A549 (cell line): ENCODE data around the gene SLC35E4. TPM values are rescaled to one million over a fixed set of nuclear protein-coding genes. Genes with fewer than 3 reads are reported as not detected.

Source experiments
- ATAC-seq, 2 experiments: fragments of 200-7000 bp in 1 of 2; fragments of >200 bp in 1 of 2; cut with Nextera tagmentation in 1 of 2; cut with Tn5 transposase in 1 of 2; 3 replicates each; pipeline versions ENCODE4 v1.8.0 to v1.9.1; 2018 to 2020; ENCODE audit warnings: mild to moderate bottlenecking in 1 of 2, moderate library complexity in 1 of 2
- CTCF ChIA-PET: fragments of 300-600 bp; sonication (Branson Sonifier 250); formaldehyde crosslinking; extraction: SDS; loops from one replicate; lab custom pipeline; 2021; ENCODE audit warnings: antibody characterized with exemption, inconsistent platforms; lab: Yijun Ruan, JAX
- POLR2A ChIA-PET: fragments of 350-600 bp; formaldehyde crosslinking; extraction: SDS; loops from one replicate; lab custom pipeline; 2021; ENCODE audit warnings: antibody characterized with exemption, inconsistent platforms; lab: Yijun Ruan, JAX
- DNase-seq, 2 experiments: peaks; one replicate each; pipeline versions ENCODE4 v3.0.0 to v3.0.0-alpha.2; 2011 to 2016; ENCODE audit warnings: low read depth in 1 of 2, low spot score in 1 of 2
- FAIRE-seq: peaks from 2 replicates; lab custom pipeline; 2011; peaks lifted over from hg19 to GRCh38; lab: Jason Lieb, UNC
- H3K27ac ChIP-seq, 2 experiments: fragments of >200 bp; sonication (Bioruptor Twin); formaldehyde crosslinking; 3 replicates each; pipeline ENCODE4 v1.5.1; 2016 to 2017
- H3K4me1 ChIP-seq: fragments of >200 bp; sonication (Bioruptor Twin); formaldehyde crosslinking; 3 replicates; pipeline ENCODE4 v1.6.1; 2016
- H3K4me2 ChIP-seq: fragments of >200 bp; sonication (Bioruptor Twin); formaldehyde crosslinking; 3 replicates; pipeline ENCODE4 v1.6.1; 2016
- H3K4me3 ChIP-seq: fragments of >200 bp; sonication (Bioruptor Twin); formaldehyde crosslinking; 3 replicates; pipeline ENCODE4 v1.5.1; 2016
- H3K9me3 ChIP-seq: fragments of >200 bp; sonication (Bioruptor Twin); formaldehyde crosslinking; 3 replicates; pipeline ENCODE4 v1.6.1; 2016
- CBX2 ChIP-seq: fragments of 200-600 bp; sonication (generic); IDR thresholded peaks from 2 replicates; pipeline ENCODE4 v1.6.1; 2016; ENCODE audit warnings: low read depth, mild to moderate bottlenecking, borderline replicate concordance
- CEBPB ChIP-seq, 2 experiments: fragments of >200 bp in 1 of 2; sonication (Bioruptor Twin) in 1 of 2; formaldehyde crosslinking in 1 of 2; IDR thresholded peaks; 2 replicates each; pipeline ENCODE4 v1.6.1; 2012 to 2016
- E2F6 ChIP-seq: IDR thresholded peaks from 2 replicates; pipeline ENCODE4 v1.6.1; 2012; ENCODE audit warnings: low read depth, borderline replicate concordance
- ESRRA ChIP-seq: fragments of 150-350 bp; IDR thresholded peaks from 2 replicates; pipeline ENCODE4 v1.6.1; 2014; ENCODE audit warnings: mild to moderate bottlenecking, low read length, borderline replicate concordance
- FOXS1 ChIP-seq: fragments of 250-450 bp; sonication (Bioruptor Pico); IDR thresholded peaks from 2 replicates; pipeline ENCODE4 v1.5.0; 2020; ENCODE audit warnings: mild to moderate bottlenecking, moderate library complexity
- GATA3 ChIP-seq: IDR thresholded peaks from 2 replicates; pipeline ENCODE4 v1.6.1; 2012; ENCODE audit warnings: borderline replicate concordance
- HDAC2 ChIP-seq: fragments of 200-600 bp; sonication (generic); IDR thresholded peaks from 2 replicates; pipeline ENCODE4 v1.6.1; 2016
- HMGXB4 ChIP-seq: fragments of 250-450 bp; sonication (Bioruptor Pico); IDR thresholded peaks from 2 replicates; pipeline ENCODE4 v1.5.0; 2021; ENCODE audit warnings: mild to moderate bottlenecking, moderate library complexity, borderline replicate concordance
- JUN ChIP-seq, 2 experiments: fragments of >200 bp; sonication (Bioruptor Twin); formaldehyde crosslinking; IDR thresholded peaks; 2 replicates in 1 of 2; 3 replicates in 1 of 2; pipeline ENCODE4 v1.6.1; 2016 to 2017
- KDM1A ChIP-seq: fragments of 200-600 bp; sonication (generic); IDR thresholded peaks from 2 replicates; pipeline ENCODE4 v1.6.1; 2016; ENCODE audit warnings: low read depth, mild to moderate bottlenecking
- KDM5A ChIP-seq: fragments of 200-600 bp; sonication (generic); IDR thresholded peaks from 2 replicates; pipeline ENCODE4 v1.6.1; 2016; ENCODE audit warnings: antibody characterized with exemption, mild to moderate bottlenecking
- MAFK ChIP-seq: fragments of 450-650 bp; IDR thresholded peaks from 2 replicates; pipeline ENCODE4 v1.6.1; 2014; ENCODE audit not compliant: partially characterized antibody
- MAX ChIP-seq: IDR thresholded peaks from 2 replicates; pipeline ENCODE4 v1.6.1; 2012
- NR3C1 ChIP-seq: fragments of >200 bp; sonication (Bioruptor Twin); formaldehyde crosslinking; IDR thresholded peaks from 3 replicates; pipeline ENCODE4 v1.6.1; 2017
- PBX3 ChIP-seq: IDR thresholded peaks from 2 replicates; pipeline ENCODE4 v1.6.1; 2012
- PHF8 ChIP-seq: fragments of 200-600 bp; sonication (generic); IDR thresholded peaks from 2 replicates; pipeline ENCODE4 v1.6.1; 2016; ENCODE audit warnings: low read depth, mild to moderate bottlenecking, antibody characterized with exemption, moderate library complexity, borderline replicate concordance
- POLR2A ChIP-seq: IDR thresholded peaks from 2 replicates; pipeline ENCODE4 v1.6.1; 2012; ENCODE audit warnings: mild to moderate bottlenecking, low read length
- RCOR1 ChIP-seq: fragments of 150-350 bp; IDR thresholded peaks from 2 replicates; pipeline ENCODE4 v1.6.1; 2014; ENCODE audit warnings: antibody characterized with exemption, low read length, low read depth
- TFCP2L1 ChIP-seq: fragments of 250-450 bp; sonication (Bioruptor Pico); IDR thresholded peaks from 2 replicates; pipeline ENCODE4 v1.5.0; 2021; ENCODE audit warnings: mild to moderate bottlenecking
- TP53 ChIP-seq: fragments of 250-450 bp; sonication (Bioruptor Pico); IDR thresholded peaks from 2 replicates; pipeline ENCODE4 v1.5.0; 2021; ENCODE audit warnings: mild to moderate bottlenecking, moderate library complexity
- ZFP36 ChIP-seq: fragments of 450-650 bp; IDR thresholded peaks from 2 replicates; pipeline ENCODE4 v1.6.1; 2014; ENCODE audit warnings: borderline replicate concordance; ENCODE audit not compliant: partially characterized antibody
- WGBS: methylation state at CpG from one replicate; pipeline ENCODE4 v1.1.6; 2017; ENCODE audit errors: missing lambda C conversion rate; 5-methylcytosine and 5-hydroxymethylcytosine counted together
- polyA plus RNA-seq, 4 experiments: library from polyadenylated mRNA; depleted of rRNA in 3 of 4; stranded (reverse); fragments of >200 nt; fragmentation: RNase III in 1 of 4; extraction: RNeasy Plus Mini Kit Qiagen cat#74134 plus additional on column Dnase treatment in 1 of 4; gene quantifications; 2 replicates in 3 of 4; 3 replicates in 1 of 4; pipeline ENCODE4 v1.2.3, GENCODE V29; 2011 to 2017
- TF ChIP-seq, protein P1 (sequence below): fragments of >200 bp; sonication (Bioruptor Twin); formaldehyde crosslinking; IDR thresholded peaks from 3 replicates; pipeline ENCODE4 v1.5.1; 2016
- TF ChIP-seq, protein P2 (sequence below): fragments of >200 bp; sonication (Bioruptor Twin); formaldehyde crosslinking; IDR thresholded peaks from 3 replicates; pipeline ENCODE4 v1.6.1; 2016
- TF ChIP-seq, protein P3 (sequence below): fragments of 250-450 bp; sonication (Bioruptor Pico); IDR thresholded peaks from 2 replicates; pipeline ENCODE4 v1.5.0; 2020; ENCODE audit warnings: low read depth, mild to moderate bottlenecking, moderate library complexity

The SLC35E4 gene
- polyA plus RNA-seq, 2 of the 4 experiments (the other 2 are of a cell fraction), result 2.0 to 3.3 TPM

DNA sequence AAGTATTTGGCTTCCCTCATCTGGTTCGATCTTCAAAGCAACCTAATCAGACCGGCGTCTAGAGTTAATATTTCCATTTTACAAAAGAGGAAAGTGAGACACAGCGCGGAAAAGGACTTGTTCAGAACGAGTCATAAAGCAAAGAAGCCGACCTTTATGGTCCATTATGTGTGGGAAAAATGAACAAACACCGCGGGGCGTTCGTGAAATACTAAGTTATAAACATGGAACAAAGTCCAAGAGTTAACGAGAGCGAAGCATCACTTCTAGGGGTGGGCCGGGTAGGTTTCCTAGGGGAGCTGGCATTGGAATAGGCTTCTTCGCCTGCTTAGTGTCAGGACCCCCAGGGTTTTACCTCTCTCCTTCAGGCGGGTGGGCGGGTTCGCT lies 31.5 kb downstream of the SLC35E4 start (continued):
- TF ChIP-seq FOXS1 (no peak), KDM5A (no peak), CEBPB (IDR thresholded peaks at IDR 0.05) (no peak), HMGXB4 (CRISPR knock-in tag) (no peak)
- TF ChIP-seq, all 56 proteins: peak for 0

GRCh38 chr22:30667494-30668385 lies 32.2 kb downstream of the SLC35E4 start, which contains the start of gene DUSP18:
TSS of gene DUSP18 (minus strand) at chr22:30667875. CDS start at chr22:30664003, 3,872 bp downstream.
- H3K27ac ChIP-seq, result peak within 1 kb of the TSS; percentile 69 to 88
- DNase-seq (peak; percentile 90 to 93), FAIRE-seq (no peak), ATAC-seq (peak; percentile 95 to 97)
- peak within 1 kb of the TSS; percentile 69 for H3K4me3 ChIP-seq
- TF ChIP-seq E2F6 (no peak), JUN (IDR thresholded peaks at IDR 0.05) (peak in 1 of 2 experiments; percentile 60; a peak in 2 of 5 replicates), CBX2 (no peak), MAFK (no peak), POLR2A (peak; percentile 63), MAX (peak; percentile 64), TP53 (CRISPR knock-in tag) (0 out of 2 replicates have a peak, but pooled peaks have one; percentile 35), PHF8 (peak; percentile 65; the same call in 1 of the 2 replicates)
- TF ChIP-seq, protein P1, sequence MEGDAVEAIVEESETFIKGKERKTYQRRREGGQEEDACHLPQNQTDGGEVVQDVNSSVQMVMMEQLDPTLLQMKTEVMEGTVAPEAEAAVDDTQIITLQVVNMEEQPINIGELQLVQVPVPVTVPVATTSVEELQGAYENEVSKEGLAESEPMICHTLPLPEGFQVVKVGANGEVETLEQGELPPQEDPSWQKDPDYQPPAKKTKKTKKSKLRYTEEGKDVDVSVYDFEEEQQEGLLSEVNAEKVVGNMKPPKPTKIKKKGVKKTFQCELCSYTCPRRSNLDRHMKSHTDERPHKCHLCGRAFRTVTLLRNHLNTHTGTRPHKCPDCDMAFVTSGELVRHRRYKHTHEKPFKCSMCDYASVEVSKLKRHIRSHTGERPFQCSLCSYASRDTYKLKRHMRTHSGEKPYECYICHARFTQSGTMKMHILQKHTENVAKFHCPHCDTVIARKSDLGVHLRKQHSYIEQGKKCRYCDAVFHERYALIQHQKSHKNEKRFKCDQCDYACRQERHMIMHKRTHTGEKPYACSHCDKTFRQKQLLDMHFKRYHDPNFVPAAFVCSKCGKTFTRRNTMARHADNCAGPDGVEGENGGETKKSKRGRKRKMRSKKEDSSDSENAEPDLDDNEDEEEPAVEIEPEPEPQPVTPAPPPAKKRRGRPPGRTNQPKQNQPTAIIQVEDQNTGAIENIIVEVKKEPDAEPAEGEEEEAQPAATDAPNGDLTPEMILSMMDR, result no peak
- TF ChIP-seq, protein P2, sequence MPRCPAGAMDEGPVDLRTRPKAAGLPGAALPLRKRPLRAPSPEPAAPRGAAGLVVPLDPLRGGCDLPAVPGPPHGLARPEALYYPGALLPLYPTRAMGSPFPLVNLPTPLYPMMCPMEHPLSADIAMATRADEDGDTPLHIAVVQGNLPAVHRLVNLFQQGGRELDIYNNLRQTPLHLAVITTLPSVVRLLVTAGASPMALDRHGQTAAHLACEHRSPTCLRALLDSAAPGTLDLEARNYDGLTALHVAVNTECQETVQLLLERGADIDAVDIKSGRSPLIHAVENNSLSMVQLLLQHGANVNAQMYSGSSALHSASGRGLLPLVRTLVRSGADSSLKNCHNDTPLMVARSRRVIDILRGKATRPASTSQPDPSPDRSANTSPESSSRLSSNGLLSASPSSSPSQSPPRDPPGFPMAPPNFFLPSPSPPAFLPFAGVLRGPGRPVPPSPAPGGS, result peak; percentile 30; the same call in 1 of the 3 replicates
- H3K4me1 ChIP-seq, result peaks cover 6% of the 10 kb centered on the region; the same call in 1 of the 3 replicates
- H3K9me3 ChIP-seq, result no peaks in the 10 kb centered on the region
- H3K4me2 ChIP-seq, result peak within 1 kb of the TSS; percentile 92
- WGBS, result 18% methylated on average over 5 of the region's 77 CpGs
- ChIA-PET CTCF (interaction anchor here (0.7 to 2.2 kb wide), 3 partner anchors 12 to 88 kb away, joined by 3 to 12 read pairs (median 3); no protein-coding TSS in a partner anchor), POLR2A (interaction anchor here (0.9 to 1.0 kb wide), 3 partner anchors 32 to 98 kb away, joined by 3 read pairs; partner anchors contain the start of genes SLC35E4 and TCN2)

DNA sequence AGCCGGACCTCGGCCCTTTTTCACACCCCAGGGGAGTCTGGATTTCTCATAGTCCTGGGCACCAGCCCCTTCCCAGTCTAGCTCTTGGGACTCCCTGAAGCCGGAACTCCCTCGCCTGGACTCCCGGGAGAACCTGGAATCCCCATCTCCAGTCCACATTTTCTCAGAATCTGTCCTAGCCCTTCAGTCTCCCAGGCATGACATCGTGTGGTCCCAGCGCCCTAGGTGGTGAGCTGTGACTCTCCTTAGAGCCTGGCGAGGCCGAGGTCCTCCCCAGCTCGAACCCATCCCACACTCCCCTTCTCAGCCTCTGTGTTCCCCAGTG lies 32.8 kb downstream of the SLC35E4 start:
- 6% methylated on average over 10 of the region's 10 CpGs for WGBS
- H3K4me3 ChIP-seq, result peak overlapping the region; percentile 69
- DNase-seq (peak in 1 of 2 experiments; percentile 30), ATAC-seq (peak; percentile 26 to 35; a peak in 5 of 6 replicates), FAIRE-seq (no peak)
- H3K4me1 ChIP-seq, result peaks cover 6% of the 10 kb centered on the region; the same call in 1 of the 3 replicates
- no peaks in the 10 kb centered on the region for H3K9me3 ChIP-seq
- peak overlapping the region; percentile 87 for H3K4me2 ChIP-seq
- H3K27ac ChIP-seq, result peak overlapping the region; percentile 69 to 88
- CTCF ChIA-PET, result interaction anchor here (2.2 kb wide), 1 partner anchor 87 kb away, joined by 12 read pairs; no protein-coding TSS in a partner anchor
- POLR2A ChIA-PET, result no interaction called here
- no peak for TF ChIP-seq MAFK
- TF ChIP-seq KDM1A, result no peak
- TF ChIP-seq ZFP36, result no peak
- TF ChIP-seq TFCP2L1 (CRISPR knock-in tag), result no peak
- no peak for TF ChIP-seq GATA3
- no peak for TF ChIP-seq ESRRA
- TF ChIP-seq E2F6, result no peak
- TF ChIP-seq, protein P3, sequence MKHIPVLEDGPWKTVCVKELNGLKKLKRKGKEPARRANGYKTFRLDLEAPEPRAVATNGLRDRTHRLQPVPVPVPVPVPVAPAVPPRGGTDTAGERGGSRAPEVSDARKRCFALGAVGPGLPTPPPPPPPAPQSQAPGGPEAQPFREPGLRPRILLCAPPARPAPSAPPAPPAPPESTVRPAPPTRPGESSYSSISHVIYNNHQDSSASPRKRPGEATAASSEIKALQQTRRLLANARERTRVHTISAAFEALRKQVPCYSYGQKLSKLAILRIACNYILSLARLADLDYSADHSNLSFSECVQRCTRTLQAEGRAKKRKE (CRISPR knock-in tag), result no peak
- no peak for TF ChIP-seq HDAC2
- TF ChIP-seq RCOR1, result no peak
- no peak for TF ChIP-seq NR3C1
- no peak for TF ChIP-seq PBX3
